ENCODE measurements around the gene TNFRSF14.

DNA sequence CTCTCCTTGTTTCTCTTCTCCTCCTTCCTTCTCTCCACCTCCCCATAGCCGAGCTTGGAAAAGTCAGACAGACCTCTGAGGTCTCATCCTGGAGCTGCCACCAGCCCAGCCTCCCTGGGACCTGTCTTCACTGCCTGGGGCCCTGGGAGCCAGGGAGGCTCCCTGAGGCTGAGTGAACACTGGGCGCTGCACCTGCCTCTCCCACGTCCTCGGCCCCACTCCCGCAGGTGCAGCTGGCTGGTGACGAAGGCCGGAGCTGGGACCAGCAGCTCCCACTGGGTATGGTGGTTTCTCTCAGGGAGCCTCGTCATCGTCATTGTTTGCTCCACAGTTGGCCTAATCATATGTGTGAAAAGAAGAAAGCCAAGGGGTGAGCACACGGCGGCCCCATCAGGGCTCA, 5.3 kb downstream of the TNFRSF14 start:
- TF ChIP-seq GATA3 (IDR thresholded peaks at IDR 0.05; ENCODE audit: low read depth, low read length): no peak
- TF ChIP-seq GATA2 (IDR thresholded peaks at IDR 0.05; ENCODE audit: low read depth, low read length): no peak
